ENCODE data around the gene DYNLT4.

GRCh38 chr1:44855742-44856141 lies 48.6 kb upstream of the DYNLT4 start:
- TF ChIP-seq CTCF (IDR thresholded peaks at IDR 0.05) (no peak), POLR2A (IDR thresholded peaks at IDR 0.05) (no peak), POLR2AphosphoS5 (IDR thresholded peaks at IDR 0.05) (no peak), EP300 (IDR thresholded peaks at IDR 0.05; ENCODE audit: low read depth) (no peak)
